Medulla oblongata (tissue), 1 donor: Measurements from ENCODE around the gene MRPL34.
"Not testable (repeated sequence)": the region's sequence is repeated elsewhere in the genome, so short reads cannot be mapped to it uniquely, and the experiment has no call there.

Experiments used
- DNase-seq: peaks from one replicate; pipeline ENCODE4 v3.0.0-alpha.2; 2015; ENCODE audit errors: extremely low spot score

Gene MRPL34

GRCh38 chr19:17285415-17286135 is 20.1 kb upstream of the MRPL34 start:
- DNase-seq = no peak

DNA sequence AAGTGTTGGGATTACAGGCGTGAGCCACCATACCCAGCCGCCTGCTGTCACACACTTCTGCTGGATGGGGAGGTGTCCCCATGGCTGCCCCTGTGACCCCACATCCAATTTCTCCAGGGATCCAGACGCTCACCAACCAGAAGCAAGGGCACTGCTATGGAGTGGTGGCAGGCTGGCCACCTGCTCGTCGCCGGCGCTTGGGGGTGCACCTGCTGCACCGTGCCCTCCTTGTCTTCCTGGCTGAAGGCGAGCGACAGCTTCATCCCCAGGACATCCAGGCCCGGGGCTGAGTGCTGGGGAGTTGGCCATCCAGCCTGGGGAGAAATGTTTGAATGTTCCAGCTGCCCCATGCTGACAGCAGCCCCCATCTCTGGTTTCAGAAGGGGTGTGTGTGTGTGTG is 19.4 kb upstream of the MRPL34 start:
- DNase-seq = no peak

DNA sequence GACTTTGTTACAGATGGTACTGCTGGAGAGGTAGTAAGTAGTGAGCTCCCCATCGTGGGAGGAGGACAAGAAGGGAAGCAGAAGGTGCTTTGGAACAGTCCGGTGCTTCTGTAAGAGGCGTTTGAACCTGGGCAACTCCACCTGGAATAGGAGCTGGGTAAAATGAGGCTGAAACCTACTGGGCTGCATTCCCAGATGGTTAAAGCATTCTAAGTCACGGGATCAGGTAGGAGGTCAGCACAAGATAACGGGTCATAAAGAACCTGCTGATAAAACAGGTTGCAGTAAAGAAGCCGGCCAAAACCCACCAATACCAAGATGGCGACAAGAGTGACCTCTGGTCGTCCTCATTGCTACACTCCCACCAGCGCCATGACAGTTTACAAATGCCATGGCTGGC is 18.9 kb upstream of the MRPL34 start:
- DNase-seq = no peak

GRCh38 chr19:17289489-17289888 is 16.2 kb upstream of the MRPL34 start:
- no peak for DNase-seq

GRCh38 chr19:17292301-17293074 is 13.2 kb upstream of the MRPL34 start:
- DNase-seq = peak; percentile 81

DNA sequence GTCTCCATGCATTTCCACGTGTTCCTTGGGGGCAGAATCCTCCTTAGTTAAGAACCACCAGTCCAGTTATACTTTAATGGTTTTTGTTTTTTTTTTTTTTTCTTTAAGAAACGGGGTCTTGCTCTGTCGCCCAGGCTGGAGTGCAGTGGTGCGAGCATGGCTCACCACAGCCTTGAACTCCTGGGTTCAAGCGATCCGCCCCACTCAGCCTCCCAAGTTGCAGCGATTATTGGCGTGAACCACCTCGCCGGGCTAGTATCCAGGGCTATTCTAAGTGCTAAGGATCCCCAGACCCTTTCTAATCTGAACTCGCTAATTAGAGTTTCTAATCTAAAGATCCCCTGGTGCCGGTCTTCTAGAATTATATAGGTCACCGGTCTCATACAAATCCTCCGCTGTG is 12.1 kb upstream of the MRPL34 start:
- DNase-seq = no peak

DNA sequence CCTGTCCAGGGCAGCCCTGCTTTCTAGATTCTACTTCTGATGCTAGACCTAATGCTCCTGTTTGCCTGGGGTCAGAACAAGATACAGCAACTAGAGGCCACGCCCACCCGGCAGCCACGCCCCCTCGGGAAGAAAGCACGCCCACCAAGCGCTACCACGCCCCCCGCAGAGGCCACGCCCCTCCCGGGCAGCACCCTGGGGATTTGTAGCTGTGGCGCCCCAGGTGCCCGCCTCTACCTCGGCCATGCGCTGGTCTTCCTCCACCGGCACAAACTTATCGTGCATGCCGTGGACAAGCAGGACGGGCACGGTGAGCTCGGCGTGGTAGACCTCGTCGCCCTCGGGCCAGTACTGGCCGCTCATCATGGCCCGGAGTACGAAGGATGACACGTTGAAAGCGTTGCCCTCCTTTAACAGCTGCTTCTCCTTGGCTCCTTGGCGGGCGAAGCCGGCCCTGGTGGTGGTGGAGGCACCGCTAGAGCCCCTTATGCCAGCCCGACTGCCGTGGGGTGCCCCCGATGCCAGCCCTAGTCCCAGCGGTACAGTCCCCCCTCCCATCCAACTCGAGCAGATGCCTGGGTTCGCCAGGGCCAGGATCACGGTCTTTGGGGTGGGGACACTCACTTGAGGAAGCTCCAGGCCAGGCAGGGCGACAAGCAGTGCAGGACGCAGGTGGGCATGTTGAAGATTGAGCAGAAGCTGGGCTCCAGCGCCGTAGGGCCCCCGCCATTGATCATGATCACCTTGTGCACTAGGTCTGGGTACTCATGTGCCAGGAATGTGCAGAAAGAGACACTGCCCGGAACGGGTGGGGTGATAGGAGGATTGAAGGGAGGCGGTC is 11.4 kb upstream of the MRPL34 start:
- no peak for DNase-seq

GRCh38 chr19:17295551-17295950 is 10.1 kb upstream of the MRPL34 start:
- not testable (repeated sequence) for DNase-seq

GRCh38 chr19:17296273-17296672 is 9.4 kb upstream of the MRPL34 start:
- no peak for DNase-seq

DNA sequence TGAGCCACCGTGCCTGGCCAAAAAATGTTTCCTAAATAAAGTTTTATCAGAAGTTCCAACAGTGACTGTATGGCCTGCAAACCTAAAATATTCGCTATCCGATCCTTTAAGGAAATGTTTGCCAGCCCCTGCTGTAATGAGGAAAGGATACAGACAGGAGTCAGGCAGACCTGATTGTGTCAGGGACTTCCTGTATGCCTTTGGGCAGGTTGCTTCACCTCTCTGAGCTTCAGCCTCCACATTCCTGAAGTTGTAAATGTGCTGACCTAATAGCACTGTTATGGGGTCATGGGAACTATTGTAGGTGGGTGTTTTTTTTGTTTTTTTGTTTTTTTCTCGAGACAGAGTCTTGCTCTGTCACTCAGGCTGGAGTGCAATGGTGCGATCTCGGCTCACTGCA is 8.7 kb upstream of the MRPL34 start:
- DNase-seq = no peak

DNA sequence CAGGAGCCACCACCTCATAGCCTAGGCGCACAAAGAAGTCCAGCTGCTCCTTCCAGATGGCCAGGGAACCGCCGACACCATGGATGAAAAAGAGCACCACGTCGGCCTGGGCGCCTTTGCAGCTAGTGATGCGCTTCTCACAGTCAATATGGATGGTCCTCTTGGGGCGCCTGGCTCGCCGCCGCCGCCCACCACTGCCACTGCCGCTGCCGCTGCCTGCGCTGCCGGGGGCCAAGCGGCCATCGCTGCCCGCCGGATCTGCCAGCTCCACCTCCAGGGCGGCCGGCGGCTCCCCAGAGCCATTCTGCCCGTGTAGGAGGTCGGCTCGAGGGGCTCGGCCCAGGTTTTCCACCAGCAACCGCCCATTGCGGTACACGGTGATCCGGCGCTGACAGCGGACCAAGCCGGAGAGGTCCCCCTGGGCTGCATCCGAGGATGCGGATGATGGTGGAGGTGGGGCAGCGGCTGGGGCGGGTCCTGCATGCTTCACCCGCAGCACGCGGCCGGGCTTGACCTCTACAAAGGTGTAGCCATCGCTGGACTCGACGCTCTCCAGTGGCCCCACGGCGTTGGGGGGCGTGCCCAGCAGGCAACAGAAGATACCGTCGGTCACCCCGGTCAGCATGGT is 4.6 kb upstream of the MRPL34 start:
- DNase-seq = no peak

DNA sequence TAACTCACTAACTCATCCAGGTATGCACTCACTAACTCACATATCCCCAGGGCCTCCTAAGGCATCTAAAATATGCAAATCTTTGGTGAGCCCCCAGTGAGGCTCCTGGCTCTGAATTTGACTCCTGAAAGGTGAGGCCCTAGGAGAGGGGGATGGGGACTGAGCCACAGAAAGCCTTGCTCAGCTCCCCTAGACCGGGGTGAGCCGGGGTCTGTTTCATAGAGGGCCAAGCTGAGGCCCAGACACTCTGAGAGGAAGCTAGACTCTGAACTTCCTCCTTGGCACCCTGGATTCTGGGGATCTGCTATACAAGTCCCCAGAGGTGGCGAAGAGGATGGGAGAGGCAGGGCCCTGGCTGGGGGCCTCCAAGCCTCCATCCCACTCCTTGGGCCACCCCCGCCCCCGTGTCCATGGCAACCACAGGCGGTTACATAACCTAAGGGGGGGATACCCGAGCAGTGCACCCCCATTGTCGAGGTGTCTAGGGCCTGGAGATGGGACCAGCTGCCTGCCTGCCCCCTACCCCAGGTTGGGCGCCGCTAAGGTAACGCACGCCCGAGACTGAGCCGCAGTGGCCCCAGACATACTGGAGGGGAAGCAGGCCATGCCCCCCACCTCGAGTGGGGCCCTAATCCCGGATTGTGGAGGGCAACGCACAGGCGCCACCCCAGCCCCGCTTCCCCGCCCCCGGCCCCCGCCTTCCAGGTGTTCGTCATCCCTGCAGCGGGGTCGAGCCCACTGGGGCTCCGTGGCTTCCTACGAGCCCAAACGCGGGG is 3.1 kb upstream of the MRPL34 start:
- DNase-seq = peak; percentile 27

- peak; percentile 96 for DNase-seq
These were observed 2.3 kb upstream of the MRPL34 start, which contains the start of gene ABHD8 for GRCh38 chr19:17303167-17303939. ABHD8 (minus strand) TSS chr19:17303425; CDS start chr19:17301616, 1,809 bp downstream.

- DNase-seq = peak; percentile 26
These were observed 1.8 kb upstream of the MRPL34 start for GRCh38 chr19:17303940-17304267.

DNA sequence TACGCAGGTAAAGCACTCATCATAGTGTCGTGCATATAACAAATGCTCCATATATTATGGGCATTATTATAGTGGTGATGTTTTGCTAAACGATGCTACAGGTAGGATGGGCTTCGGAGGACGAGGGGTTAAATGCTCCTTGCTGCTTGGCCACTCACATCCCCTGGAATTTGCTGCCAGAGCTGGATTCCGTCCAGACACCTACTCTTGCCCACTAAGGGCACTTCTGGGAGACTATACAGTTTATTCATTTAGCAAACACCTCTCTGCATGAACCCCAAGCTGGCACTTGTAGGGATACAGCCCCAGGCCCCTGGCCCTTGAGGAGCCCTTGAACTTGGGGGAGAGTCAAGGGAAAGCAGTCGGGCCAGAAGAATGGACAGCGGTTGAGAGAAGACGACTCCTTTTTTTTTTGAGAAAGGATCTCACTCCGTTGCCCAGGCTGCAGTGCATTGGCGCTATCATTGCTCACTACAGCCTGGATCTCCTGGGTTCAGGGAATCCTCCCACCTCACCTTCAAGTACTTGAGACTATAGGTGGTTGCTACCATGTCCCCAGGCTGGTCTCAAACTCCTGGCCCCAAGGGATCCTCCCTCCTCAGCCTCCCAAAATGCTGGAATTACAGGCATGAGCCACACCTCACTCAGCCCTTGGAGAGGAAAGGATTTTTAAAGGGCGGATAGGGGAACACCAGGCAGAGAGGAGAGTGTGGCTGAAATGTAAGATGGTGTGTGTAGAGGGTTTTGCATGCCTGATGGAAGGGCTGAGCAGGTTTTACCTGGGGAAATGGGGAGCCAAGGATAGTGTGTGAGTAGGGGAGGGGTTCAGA is 1.1 kb upstream of the MRPL34 start:
- no peak for DNase-seq

DNA sequence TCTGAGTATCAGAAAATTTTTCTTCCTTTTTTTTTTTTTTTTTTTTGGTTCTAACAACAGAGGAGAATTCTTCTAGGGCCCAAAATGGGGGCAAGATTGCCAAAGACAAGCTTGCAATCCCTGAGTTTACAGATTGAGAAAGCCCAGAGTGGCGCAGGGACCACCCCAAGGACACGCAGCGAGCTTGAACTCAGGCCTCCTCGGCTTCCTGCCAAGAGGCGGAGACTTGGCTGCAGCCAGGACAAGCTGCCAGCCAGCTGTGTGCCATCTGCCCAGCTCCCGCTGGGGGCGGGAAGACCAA is 506 bp upstream of the MRPL34 start:
- no peak for DNase-seq

DNA sequence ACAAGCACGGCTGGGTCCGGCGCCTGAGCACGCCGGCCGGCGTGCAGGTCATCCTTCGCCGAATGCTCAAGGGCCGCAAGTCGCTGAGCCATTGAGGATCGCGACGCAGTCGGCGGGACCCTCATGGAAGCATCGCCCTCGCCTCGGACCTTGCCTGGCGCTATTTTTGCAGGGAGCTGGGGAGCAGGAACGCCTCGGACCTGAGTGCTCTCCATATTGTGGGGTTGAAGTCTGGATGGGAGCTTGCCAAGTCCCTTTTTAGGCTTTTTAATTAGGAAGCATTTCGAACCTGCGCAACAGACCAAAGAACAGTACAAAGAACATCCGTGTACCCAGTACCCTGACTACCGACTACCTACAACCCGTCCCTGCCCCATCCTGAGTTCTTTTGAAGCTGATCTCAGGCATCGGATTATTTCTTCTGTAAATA is 628 bp downstream of the MRPL34 start:
- peak; percentile 22 for DNase-seq

DNA sequence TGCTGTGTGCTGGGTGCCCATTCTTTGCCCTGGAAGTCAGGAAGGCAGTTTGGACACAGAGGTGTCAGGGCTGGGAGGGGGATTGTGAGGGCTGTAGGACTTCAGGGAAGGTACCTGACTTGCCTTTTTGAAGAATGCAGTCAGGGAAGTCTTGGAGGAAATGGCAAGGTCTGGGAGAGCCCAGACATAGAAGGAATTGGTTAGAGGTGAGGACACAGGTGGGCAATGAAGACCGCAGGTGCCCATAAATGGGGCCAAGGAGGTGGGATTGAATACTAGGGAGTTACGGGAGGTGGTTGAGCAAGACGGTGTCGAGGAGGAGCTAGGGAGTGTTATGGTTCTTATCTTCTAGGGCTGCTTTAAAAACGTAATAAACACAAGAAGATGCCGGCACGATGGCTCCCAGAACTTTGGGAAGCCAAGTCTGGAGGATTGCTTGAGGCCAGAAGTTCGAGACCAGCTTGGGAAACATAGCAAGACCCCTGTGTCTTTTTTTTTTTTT is 2.3 kb downstream of the MRPL34 start:
- no peak for DNase-seq

DNA sequence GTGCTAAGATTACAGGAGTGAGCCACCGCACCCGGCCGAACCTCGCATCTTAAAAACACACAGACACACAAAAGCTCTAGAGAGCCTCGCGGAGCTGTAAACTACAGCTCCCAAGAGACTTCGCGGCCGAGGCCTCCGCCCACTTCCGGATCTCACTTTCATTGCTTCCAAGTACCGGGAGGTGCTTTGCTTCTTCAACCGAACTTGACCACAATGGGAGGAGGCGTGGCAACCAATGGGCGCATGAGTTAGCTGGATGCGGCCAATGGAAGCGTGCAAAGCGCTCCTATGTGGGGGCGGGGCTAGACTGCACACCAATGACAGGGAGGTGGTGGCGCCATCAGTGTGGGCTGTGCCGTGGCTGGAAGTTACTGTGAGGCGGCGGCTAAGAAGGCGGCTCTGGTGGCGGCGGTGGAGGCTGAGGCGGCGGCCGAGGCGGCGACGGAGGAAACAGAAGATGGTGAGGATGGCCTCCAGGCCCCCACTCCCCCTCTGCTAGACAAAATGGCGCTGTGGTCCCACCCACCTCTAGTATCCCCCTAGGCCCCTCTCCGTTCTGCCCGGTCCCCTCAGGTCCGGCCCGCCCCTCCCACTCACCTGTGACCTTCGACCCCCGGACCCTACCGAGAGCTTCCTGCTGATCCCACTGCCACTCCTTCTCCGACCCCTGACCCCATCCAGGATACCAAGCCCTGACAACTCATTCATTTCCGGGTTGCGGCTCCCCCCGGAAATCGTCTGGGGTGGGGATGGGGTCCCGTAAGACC is 3.7 kb downstream of the MRPL34 start, which contains the start of gene DDA1:
DDA1 (plus strand) TSS at position 366 of the 767 bp plus-strand sequence; CDS start at position 458, 92 bp downstream.
- peak; percentile 100 for DNase-seq
